ENCODE data around the gene MMP23B.
"Not testable (repeated sequence)": the region's sequence is repeated elsewhere in the genome, so short reads cannot be mapped to it uniquely, and the experiment has no call there.

Gene MMP23B

DNA sequence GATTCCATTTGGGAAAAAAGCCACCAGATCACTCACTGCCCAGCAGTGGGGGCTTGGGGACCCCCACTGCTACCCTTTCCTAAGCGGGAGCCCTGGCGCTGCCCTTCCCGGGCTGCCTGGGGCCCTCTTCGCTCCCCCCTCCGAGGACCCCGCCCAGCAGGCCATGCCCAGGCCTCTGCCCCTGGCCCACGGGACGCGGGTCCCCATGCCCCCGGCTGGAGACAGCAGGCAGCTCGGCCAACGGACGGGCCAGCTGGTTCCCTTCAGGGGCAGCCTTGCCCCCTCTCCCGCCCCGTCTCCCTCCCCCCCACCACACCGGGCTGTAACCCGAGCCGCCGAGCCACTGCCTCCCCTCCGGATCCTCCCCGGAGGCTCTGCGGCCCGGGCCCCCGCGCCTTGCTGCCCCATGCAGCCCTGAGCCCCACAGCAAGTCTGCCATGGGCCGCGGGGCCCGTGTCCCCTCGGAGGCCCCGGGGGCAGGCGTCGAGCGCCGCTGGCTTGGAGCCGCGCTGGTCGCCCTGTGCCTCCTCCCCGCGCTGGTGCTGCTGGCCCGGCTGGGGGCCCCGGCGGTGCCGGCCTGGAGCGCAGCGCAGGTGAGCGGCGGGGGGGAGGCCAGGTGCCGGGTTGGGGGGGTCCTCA lies at the start of gene MMP23B:
MMP23B (plus strand) TSS at position 392 of the 639 bp plus-strand sequence; CDS start at position 438, 46 bp downstream.
- FAIRE-seq = no peak

- no peak for FAIRE-seq
Observed at GRCh38 chr1:1582585-1583346, 49.2 kb upstream of the MMP23B start.

- FAIRE-seq = no peak
Observed at GRCh38 chr1:1583347-1584010, 48.5 kb upstream of the MMP23B start.

DNA sequence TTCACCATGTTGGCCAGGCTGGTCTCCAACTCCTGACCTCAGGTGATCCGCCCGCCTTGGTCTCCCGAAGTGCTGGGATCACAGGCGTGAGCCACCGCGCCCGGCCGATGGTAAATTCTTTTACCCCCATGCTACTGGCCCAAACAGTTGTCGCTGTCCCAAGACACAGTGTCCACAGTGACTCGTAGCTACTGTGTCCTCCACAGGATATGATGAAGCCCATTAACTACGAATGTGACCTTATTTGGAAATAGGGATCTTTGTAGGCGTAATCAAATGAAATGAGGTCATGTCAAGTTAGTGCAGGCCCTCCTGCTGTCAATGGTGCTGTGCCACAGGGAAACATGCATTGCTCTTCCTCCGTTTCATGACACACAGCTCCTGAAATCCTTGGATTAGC lies 40.5 kb upstream of the MMP23B start:
- no peak for FAIRE-seq

- FAIRE-seq = no peak
Observed at GRCh38 chr1:1593834-1594601, 38.0 kb upstream of the MMP23B start.

DNA sequence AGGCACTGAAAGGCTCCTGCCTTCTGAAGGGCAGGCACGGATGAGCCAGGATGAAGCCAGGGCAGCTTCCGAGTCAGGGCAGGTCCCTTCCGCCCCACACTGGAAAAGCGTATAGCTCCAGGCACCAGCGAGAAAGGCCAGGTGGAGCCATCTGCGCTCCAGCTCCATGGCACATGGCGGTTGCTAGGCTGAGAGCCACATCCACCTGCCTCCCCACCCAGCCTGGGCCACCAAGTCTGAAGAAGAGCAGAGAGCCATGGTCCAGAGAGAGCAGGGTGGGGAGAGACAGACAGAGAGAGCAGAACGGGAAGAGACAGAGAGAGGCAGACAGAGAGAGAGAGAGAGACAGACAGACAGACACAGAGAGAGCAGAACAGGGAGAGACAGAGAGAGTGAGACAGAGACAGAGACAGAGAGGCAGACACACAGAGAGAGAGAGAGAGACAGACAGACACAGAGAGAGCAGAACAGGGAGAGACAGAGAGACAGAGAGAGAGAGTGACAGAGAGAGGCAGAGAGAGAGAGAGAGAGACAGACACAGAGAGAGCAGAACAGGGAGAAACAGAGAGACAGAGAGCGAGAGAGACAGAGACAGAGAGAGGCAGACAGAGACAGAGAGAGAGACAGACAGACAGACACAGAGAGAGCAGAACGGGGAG lies 37.2 kb upstream of the MMP23B start:
- no peak for FAIRE-seq

DNA sequence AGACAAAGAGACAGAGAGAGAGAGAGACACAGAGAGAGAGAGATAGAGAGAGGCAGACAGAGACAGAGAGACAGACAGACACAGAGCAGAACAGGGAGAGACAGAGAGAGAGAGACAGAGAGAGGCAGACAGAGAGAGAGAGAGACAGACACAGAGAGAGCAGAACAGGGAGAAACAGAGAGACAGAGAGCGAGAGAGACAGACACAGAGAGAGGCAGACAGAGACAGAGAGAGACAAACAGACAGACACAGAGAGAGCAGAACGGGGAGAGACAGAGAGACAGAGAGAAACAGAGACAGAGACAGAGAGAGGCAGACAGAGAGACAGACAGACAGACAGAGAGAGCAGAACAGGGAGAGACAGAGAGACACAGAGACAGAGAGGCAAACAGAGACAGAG lies 36.6 kb upstream of the MMP23B start:
- not testable (repeated sequence) for FAIRE-seq

DNA sequence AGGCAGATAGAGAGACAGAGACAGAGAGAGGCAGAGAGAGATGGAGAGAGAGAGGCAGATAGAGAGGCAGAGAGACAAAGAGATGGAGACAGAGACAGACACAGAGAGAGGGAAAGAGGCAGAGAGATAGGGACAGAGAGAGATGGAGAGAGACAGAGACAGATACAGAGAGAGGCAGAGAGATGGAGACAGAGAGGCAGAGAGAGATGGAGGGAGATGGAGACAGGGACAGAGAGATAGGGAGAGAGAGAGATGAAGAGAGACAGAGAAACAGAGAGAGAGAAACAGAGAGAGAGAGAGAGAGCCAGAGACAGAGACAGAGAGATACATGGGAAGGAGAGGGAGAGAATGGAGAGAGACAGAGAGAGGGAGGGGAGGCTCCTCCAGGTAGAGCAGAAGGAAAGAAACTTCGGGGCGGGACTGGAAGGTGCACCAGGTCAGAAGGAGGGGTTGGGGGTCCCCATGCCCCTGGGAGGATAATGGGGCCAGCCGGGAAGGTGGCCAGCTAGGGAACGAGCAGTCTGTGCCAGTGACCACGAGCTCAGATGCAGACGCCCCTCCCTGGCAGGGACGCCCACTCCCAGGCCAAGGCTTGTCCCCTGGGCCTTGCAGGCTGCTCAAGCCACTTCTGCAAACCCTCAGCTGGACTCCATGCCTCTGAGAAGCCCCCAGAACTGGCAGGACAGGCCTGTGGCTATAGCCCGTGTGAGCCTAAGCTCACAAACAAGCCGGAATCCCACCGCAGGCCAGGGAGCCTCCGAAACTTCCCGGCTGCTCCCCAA lies 35.3 kb upstream of the MMP23B start:
- no peak for FAIRE-seq

DNA sequence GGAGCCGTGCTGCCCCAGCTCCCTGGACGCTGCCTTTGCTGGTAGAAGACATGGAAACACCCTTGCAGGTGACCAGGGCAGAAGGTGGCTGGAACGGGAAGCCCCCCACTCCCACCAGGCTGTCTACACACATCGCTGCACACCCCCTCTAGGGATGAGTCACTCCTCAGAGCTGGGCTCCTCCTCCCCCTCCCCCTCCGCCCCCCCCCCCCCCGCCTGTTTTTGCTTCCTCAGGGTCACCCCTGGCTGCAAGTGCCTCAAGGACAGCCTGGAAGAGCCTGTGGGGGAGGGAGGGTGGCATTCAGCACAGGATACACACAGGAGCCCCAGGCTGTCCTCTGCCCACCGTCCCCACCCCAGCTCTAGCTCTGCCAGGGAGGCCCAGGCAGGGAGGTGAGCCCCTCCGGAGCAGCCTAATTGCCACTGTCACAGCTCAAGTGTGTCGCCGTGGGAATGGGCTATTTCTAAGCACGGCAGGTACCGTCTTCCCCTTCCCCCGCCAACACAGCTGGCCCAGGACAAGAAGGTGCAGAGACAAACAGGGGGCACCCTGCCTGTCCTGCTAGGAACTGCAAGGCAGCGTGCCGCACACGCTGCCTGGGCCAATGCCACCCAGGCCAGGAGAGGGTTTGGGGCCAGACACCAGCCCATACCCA lies 34.6 kb upstream of the MMP23B start:
- no peak for FAIRE-seq

DNA sequence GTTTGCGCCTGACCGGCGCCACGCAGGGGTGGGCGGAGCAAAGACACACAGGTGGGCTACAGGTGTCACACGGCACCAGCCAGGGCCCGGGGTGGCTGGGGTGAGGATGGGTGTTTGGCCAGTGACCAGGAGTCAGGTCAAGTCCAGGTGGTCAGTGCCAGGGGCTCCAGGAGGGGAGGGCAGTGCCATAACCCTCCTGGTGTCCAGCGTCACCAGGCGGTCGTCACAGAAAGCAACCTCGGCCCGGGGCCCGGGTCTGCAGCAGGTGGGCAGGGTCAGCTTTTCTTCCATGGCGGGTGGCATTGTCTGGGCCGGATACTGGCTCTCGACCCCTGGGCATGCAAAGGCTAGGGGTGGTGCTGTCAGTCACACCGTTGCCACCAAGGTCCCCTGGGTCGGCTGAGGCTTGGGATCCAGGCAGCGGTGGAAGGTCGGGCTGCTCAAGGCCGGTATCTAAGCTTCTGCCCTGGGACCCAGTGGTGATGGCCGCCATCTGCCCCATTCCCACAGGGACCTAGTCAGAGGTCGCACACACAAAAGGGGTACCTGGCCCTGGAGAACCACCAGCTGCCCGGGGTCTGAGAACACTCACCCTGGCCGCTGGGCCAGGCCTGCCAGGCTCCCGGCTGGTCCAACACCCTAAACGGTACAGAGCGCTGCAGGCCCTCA lies 33.8 kb upstream of the MMP23B start:
- FAIRE-seq = no peak

- FAIRE-seq = no peak
Observed at GRCh38 chr1:1598720-1599029, 33.3 kb upstream of the MMP23B start.

GRCh38 chr1:1599030-1599934 lies 32.7 kb upstream of the MMP23B start:
- no peak for FAIRE-seq

DNA sequence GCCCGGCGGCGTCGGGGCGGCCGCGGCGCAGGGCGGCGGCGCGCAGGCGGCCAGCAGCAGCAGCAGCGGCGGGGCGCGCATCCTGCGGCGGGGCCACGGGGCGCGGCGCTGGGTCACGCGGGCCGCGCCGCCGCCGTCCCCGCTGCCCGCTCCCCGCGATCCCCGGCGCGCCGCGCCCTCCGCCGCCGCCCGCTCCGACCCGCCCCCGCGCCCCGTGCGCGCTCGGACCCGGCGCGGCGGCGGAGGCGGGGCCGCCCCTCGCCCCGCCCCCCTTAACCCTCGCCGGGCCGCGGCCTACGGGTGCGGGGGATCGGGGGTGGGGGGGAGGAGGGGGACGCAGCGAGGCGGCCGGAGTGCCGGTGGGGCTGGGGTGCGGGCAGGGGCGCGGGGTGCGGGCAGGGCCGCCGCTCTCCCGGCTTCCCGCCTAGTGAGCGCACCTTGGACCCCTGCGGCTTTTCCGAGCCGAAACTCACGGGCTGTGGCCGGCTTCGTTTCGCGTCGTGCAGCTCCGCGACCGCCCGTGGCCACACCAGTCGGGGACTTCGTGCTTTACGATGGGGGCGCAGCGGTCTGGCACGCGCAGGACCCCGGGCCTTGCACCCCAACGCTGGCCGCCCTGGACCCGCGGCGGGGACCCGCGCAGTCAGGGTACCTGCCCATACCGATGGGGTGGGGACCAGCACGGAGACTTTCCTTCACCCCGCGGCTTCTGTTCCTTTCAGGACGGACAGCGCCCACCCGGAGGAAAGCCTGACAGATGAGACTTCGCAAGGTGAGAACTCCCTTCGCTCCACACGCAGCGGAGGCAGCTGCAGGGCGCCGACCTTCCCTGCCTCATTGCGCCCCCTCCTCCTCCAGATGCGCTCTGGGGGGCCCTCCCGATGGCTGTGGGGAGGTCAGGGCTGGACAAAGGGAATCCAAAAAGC lies 31.8 kb upstream of the MMP23B start, which contains the start of gene FNDC10:
FNDC10 (minus strand) TSS at position 201 of the 926 bp plus-strand sequence; CDS start at position 81, 120 bp downstream.
- no peak for FAIRE-seq

DNA sequence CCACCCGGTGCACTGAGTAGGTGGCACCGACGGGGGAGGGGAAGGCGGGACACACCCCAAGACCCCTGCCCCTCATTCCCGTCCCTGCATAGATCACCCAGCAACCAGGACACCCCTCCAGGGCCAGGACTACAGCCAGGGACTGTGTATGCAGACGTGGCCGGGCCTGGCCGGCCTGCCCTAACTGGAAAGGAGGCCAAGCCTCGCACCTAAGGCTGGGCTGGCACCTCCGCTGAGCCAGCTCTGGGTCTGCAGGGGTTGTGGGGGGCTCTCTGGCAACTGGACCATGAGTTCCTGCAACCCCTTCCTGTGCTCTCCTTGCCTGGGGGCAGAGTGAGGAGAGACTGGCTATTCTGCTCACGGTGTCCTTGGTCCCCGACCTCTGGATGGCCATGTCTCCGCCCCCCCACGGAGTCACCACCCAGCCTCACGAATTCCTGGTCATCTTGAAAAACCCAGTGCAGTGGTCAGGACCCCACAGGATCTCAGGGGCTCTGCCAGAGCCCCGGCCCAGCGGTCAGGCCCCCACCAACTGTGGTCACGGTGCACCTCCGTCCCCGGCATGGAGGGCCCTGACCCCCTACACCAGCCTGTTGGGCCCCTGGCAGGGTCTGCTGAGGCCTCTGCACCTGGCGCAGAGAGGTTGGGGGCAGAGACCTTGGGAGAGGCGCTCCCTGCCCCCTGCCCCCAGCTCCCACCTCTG lies 31.0 kb upstream of the MMP23B start:
- FAIRE-seq = no peak

DNA sequence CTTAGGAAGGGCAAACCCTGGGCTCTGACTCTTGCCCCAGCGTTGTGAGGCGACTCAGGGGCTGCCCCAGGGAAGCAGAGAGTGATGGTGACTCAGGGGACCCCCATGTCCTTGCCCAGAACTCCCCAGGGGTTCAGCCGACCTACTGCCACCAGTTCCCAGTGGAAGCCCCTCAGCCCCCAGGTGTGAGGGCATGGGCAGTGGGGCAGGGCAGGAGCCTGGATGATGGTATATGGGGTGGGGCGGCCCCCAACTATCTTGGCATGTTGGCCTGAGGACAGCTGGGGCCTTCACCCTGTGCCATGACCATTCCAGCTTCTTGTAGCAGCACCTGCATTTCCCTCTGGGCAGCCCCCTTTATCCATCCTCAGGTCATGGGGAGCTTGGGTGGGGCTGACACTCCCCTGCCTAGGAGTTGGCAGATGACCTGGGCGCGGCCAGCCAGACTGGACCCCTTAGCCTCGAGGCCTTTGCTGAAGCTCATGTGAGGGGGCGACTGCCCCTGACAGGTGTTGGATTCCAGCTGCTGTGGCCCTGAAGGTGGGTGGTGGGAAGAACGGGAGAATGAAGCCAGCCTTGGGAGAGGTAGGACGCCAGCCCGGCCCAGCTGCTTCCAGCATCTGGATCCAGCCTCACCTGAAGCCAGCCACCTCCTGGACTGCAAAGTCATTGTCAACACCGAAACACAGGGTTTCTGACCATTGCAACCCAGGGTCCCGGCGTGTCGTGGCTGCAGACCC lies 30.2 kb upstream of the MMP23B start:
- no peak for FAIRE-seq

DNA sequence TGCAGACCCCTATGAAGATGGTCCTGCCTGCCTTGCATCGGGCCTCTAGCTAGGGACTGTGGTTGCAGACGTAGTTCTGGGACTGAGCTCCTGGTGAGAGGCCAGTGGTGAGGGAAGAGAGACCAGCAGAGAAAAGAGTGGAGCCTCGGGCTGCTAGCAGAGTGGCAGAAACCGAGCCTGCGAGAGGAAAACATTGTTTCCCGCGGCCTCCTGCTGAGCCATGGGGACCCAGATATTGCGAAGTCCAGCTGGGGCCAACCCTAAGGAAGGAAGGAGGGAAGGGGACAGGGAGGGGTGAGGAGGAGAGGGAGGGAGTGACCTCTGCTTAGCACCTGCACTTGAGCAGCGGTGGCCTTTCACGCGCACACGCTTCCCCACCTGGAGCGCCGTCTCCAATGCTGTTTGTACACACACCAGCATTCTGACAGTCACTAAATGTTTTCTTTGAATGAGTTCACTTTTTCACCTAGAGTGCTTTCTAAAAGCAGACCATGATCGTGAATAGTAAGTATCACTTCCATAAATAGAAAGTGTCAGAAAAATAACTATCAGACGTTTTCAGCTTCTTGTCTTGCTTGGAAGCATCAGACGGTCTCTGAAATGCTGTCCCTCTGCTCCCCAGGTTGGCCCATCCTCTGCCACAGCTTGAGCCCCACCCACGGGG lies 29.5 kb upstream of the MMP23B start:
- FAIRE-seq = no peak

Measured in G401.6 (cell line).